NCI-H446 treated with DMSO at 0.1 percent for 48 hours (cell line): ENCODE results near the gene GTF3C5.
"Not testable (repeated sequence)": the region's sequence is repeated elsewhere in the genome, so short reads cannot be mapped to it uniquely, and the experiment has no call there.

Experiments
- DNase-seq: peaks from one replicate; lab custom pipeline; 2025; lab: John Stamatoyannopoulos, UW

Gene GTF3C5

GRCh38 chr9:133031130-133031422 is 279 bp downstream of the GTF3C5 start:
- DNase-seq: no peak

DNA sequence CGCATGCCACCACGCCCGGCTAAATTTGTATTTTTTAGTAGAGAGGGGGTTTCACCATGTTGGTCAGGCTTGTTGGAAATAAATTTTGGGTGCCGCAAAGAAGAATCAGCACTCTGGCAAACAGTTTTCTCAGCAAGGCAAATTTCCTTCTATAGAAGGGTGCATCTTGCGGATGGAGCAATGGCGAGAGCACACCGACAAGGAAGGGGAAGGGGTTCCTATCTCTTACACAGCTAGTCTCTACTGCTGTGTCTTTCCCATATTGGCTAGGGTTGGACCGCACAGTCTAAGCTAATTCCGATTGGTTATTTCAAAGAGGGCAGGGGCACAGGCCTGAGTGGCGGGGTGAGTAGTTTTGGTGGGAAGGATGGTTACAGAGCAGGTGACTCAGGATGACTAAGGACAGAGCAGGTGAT is 707 bp downstream of the GTF3C5 start:
- no peak for DNase-seq

GRCh38 chr9:133032171-133032570 is 1.4 kb downstream of the GTF3C5 start:
- no peak for DNase-seq

- DNase-seq: no peak
Measured at GRCh38 chr9:133035669-133036068, 4.9 kb downstream of the GTF3C5 start.

DNA sequence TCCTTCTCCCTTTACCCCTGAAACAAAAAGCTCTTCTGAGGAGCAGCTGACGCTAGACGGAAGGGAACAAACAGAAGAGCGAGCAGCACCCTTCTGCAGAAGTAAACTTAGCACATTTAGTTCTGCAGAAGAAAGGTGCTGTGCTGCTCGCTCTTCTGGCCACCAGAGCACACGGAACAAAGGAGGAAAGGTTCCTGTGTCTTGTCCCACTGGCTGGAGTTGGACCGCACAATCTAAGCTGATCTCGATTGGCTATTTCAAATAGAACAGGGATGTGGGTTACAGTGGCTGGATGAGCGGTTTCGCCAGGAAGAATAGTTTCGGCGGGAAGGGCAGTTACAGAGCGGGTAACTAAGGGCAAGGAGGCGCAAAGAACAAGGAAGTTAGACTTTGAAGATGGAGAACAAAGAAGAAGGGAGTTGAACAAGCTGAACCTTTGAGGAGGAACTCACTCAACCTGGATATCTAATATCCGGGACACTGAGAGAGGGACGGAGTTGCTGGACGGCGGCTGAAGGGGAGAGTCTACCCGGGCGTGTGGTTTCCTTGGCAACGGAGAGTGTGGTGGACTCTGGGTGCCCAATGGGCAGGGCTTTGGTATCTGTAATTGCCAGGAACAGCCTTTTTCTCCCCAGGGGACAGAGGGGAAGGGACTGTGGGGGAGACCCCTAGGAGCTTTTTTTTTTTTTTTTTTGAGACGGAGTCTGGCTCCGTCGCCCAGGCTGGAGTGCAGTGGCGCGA is 7.1 kb downstream of the GTF3C5 start:
- no peak for DNase-seq

GRCh38 chr9:133040892-133041479 is 10.2 kb downstream of the GTF3C5 start:
- DNase-seq: not testable (repeated sequence)

- no peak for DNase-seq
Measured at GRCh38 chr9:133041958-133042357, 11.2 kb downstream of the GTF3C5 start.

GRCh38 chr9:133042676-133043075 is 11.9 kb downstream of the GTF3C5 start:
- DNase-seq: no peak

DNA sequence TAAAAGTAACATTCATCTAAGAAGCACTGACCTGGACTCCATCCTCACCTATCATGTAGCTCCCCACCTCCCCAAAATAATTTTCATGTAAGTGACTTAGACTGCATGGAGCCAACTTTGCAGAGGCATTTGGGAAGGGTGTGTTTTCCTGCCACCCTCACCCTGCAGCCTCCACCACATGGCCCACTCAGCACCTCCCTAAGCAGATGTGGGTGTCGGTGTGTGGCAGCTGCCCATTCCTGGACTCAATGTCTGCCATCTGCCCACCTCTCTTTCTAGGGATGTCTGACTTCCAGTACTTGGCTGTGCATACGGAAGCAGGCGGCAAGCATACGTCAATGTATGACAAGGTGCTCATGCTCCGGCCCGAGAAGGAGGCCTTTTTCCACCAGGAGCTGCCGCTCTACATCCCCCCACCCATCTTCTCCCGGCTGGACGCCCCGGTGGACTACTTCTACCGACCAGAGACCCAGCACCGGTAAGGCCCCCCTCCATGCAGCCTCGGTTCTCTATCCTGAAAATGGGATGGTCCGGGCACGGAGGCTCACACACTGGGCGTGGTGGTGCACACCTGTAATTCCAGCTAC is 12.7 kb downstream of the GTF3C5 start:
- DNase-seq: no peak

DNA sequence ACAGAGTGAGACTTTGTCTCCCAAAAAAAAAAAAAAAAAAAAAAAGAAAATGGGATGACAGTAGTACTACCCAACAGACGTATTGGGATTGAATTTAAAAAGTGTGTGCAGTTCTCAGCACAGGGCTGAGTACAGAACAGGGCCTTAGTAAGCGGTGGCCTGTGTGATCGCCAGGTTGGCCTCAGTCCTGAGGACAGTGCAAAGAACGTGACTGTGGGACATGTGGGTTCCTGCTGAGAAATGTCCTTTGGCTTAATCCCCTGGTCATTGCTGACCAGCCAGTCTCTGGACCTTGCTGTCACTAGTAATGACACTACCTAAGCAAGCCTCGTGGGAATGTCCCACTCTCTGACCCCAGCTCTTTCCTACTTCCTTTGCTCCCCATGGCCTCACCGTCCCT is 13.3 kb downstream of the GTF3C5 start:
- DNase-seq: no peak

DNA sequence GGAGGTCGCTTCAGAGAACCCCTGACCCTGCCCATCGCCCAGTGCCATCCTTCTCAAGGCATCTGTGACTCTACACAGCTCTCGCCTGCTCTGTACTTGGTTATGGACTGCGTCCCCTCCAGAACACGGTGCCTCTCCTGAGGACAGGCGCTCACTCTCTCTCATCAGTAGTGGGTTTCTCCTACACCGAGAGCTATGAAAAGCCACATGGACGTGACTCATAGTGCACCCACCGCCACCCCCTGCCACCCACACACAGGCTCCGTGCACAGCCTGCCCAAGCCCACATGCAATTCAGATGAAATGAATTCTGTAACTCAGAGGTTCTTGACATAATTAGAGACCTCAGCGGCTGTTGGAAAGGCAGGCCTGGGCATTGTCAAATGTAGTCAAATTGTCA is 13.9 kb downstream of the GTF3C5 start:
- no peak for DNase-seq

GRCh38 chr9:133045132-133045531 is 14.3 kb downstream of the GTF3C5 start:
- DNase-seq: no peak

GRCh38 chr9:133046196-133046899 is 15.6 kb downstream of the GTF3C5 start:
- DNase-seq: no peak

- DNase-seq: no peak
Measured at GRCh38 chr9:133046900-133047295, 16.1 kb downstream of the GTF3C5 start.

DNA sequence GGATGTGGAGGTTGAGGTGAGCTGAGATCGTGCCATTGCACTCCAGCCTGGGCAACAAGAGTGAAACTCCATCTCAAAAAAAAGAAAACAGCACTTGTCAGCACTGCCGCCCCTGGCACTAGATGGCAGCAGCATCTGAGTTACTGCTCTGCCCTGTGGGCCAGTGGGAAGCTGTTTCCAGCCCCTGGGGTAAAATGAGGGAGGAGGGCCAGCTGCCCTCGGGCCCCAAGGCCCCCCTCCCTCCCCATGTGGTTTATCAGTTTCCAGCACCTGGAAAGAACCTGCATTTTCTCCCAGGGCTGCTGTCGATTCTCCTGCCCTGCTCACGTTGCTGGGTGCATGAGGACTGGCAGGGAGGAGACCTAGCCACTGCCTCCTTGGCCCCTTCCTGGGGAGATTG is 17.8 kb downstream of the GTF3C5 start:
- DNase-seq: no peak

GRCh38 chr9:133049043-133049442 is 18.2 kb downstream of the GTF3C5 start:
- no peak for DNase-seq

GRCh38 chr9:133050142-133050541 is 19.3 kb downstream of the GTF3C5 start:
- DNase-seq: no peak

GRCh38 chr9:133050781-133051180 is 20.0 kb downstream of the GTF3C5 start:
- DNase-seq: no peak

- no peak for DNase-seq
Measured at GRCh38 chr9:133051281-133051900, 20.6 kb downstream of the GTF3C5 start.

- no peak for DNase-seq
Measured at GRCh38 chr9:133051966-133052539, 21.3 kb downstream of the GTF3C5 start.

DNA sequence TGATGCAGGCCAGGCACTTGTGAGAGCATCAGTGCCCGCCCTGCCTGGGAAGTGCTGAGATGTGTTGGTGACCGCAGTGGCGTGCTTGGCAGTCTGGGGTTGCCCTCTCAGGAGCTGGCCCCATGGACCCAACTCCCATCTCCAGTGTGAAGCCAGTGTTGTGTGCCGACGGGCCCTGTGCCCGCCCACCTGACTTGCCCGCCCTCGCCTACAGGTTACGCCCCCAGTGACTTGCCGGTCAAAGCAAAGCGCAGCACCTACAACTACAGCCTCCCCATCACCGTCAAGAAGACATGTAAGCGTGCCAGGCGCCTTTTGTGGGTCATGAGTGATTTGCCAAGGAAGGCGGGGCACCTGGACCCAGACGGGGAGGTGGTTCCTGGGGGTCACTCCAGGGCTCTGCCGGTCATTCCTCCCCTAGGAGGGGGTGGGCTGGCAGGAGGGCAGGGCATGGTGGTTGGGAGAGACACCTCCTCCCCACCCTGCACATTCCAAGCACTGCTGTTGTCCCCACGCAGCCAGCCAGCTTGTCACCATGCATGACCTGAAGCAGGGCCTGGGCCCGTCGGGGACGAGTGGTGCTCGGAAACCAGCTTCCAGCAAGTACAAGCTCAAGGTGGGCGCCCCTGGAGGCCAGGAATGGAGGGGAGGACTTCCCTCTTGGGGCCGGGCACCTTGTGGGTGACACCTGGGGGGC is 23.5 kb downstream of the GTF3C5 start:
- no peak for DNase-seq

- no peak for DNase-seq
Measured at GRCh38 chr9:133054966-133055365, 24.2 kb downstream of the GTF3C5 start.
